ENCODE data around the gene CABP5.

CABP5 gene

GRCh38 chr19:47994209-47994802 lies 49.6 kb downstream of the CABP5 start, which contains the start of gene ELSPBP1:
ELSPBP1 (plus strand) TSS chr19:47994632; CDS start chr19:48008668, 14,036 bp downstream.
- H2BK5ac ChIP-seq (ENCODE audit: low read depth, low read length, poor library complexity), result no peak within 1 kb of the TSS
- no peak within 1 kb of the TSS for H2BK120ac ChIP-seq (ENCODE audit: insufficient read depth, low read length, poor library complexity)
- no peak within 1 kb of the TSS for H3K4me2 ChIP-seq (ENCODE audit: low read length)
- H3K9ac ChIP-seq (ENCODE audit: low read length), result no peak within 1 kb of the TSS
- WGBS (ENCODE audit: extremely low coverage, insufficient coverage, insufficient read length), result no CpG with 5 or more reads among the region's 5 CpGs
- no peak within 1 kb of the TSS for H4K8ac ChIP-seq (ENCODE audit: low read depth, low read length)
- H3K23ac ChIP-seq (ENCODE audit: low read length), result no peak within 1 kb of the TSS
- no peak within 1 kb of the TSS for H2AFZ ChIP-seq (ENCODE audit: insufficient read depth, low read length, poor library complexity)
- no peak within 1 kb of the TSS for H3K4ac ChIP-seq (ENCODE audit: low read depth, low read length)
- H3K79me2 ChIP-seq (ENCODE audit: control insufficient read depth, insufficient read depth, low read length, poor library complexity), result no peaks in the 10 kb centered on the region
- H3K27ac ChIP-seq (ENCODE audit: low read depth, low read length), result no peak within 1 kb of the TSS
- H3K14ac ChIP-seq (ENCODE audit: low read length), result no peak within 1 kb of the TSS
- H3K36me3 ChIP-seq (ENCODE audit: control insufficient read depth in 1 of 2, insufficient read depth in 2 of 2, low read length in 2 of 2), result no peaks in the 10 kb centered on the region
- no peak within 1 kb of the TSS for H3K4me3 ChIP-seq (ENCODE audit: low read depth, low read length)
- no peak within 1 kb of the TSS for H3K18ac ChIP-seq (ENCODE audit: low read length)
- H3K4me1 ChIP-seq (ENCODE audit: control insufficient read depth in 1 of 2, insufficient read depth in 2 of 2, low read length in 2 of 2), result no peaks in the 10 kb centered on the region
- peaks cover 2% of the 10 kb centered on the region for H3K9me3 ChIP-seq (ENCODE audit: insufficient read depth, low read depth, low read length)
- H3K79me1 ChIP-seq (ENCODE audit: low read length), result no peaks in the 10 kb centered on the region
- H2BK12ac ChIP-seq (ENCODE audit: low read length), result no peak within 1 kb of the TSS
- H2AK5ac ChIP-seq (ENCODE audit: low read length), result no peak within 1 kb of the TSS
- no peak within 1 kb of the TSS for H4K91ac ChIP-seq (ENCODE audit: low read depth, low read length)
- no peaks in the 10 kb centered on the region for H3K27me3 ChIP-seq (ENCODE audit: insufficient read depth, low read length)
- H4K12ac ChIP-seq (ENCODE audit: low read depth, low read length), result no peak within 1 kb of the TSS
- DNase-seq, result no peak

- Histone ChIP-seq H4K8ac (ENCODE audit: low read depth, low read length) (no peak within 1 kb of the TSS), H2BK120ac (ENCODE audit: insufficient read depth, low read length, poor library complexity) (no peak within 1 kb of the TSS), H3K14ac (ENCODE audit: low read length) (no peak within 1 kb of the TSS), H2AFZ (ENCODE audit: insufficient read depth, low read length, poor library complexity) (no peak within 1 kb of the TSS), H3K27me3 (ENCODE audit: insufficient read depth, low read length) (no peaks in the 10 kb centered on the region), H3K9ac (ENCODE audit: low read length) (no peak within 1 kb of the TSS), H3K23ac (ENCODE audit: low read length) (no peak within 1 kb of the TSS), H4K12ac (ENCODE audit: low read depth, low read length) (no peak within 1 kb of the TSS), H3K79me2 (ENCODE audit: control insufficient read depth, insufficient read depth, low read length, poor library complexity) (no peaks in the 10 kb centered on the region), H3K27ac (ENCODE audit: low read depth, low read length) (no peak within 1 kb of the TSS), H3K4ac (ENCODE audit: low read depth, low read length) (no peak within 1 kb of the TSS), H3K79me1 (ENCODE audit: low read length) (no peaks in the 10 kb centered on the region), H4K91ac (ENCODE audit: low read depth, low read length) (no peak within 1 kb of the TSS), H2AK5ac (ENCODE audit: low read length) (no peak within 1 kb of the TSS), H2BK12ac (ENCODE audit: low read length) (no peak within 1 kb of the TSS), H3K36me3 (ENCODE audit: control insufficient read depth in 1 of 2, insufficient read depth in 2 of 2, low read length in 2 of 2) (no peaks in the 10 kb centered on the region), H3K4me1 (ENCODE audit: control insufficient read depth in 1 of 2, insufficient read depth in 2 of 2, low read length in 2 of 2) (no peaks in the 10 kb centered on the region), H3K9me3 (ENCODE audit: insufficient read depth, low read depth, low read length) (peaks cover 2% of the 10 kb centered on the region), H3K4me3 (ENCODE audit: low read depth, low read length) (no peak within 1 kb of the TSS), H3K18ac (ENCODE audit: low read length) (no peak within 1 kb of the TSS), H3K4me2 (ENCODE audit: low read length) (no peak within 1 kb of the TSS), H2BK5ac (ENCODE audit: low read depth, low read length, poor library complexity) (no peak within 1 kb of the TSS)
- no CpG with 5 or more reads among the region's 2 CpGs for WGBS (ENCODE audit: extremely low coverage, insufficient coverage, insufficient read length)
- no peak for DNase-seq
Measured at GRCh38 chr19:47992070-47992469, 51.8 kb downstream of the CABP5 start, which contains the start of gene BSPH1. BSPH1 (minus strand) TSS chr19:47992170; CDS start chr19:47992081, 89 bp downstream.

GRCh38 chr19:47991191-47991808 lies 52.6 kb downstream of the CABP5 start:
- no peaks in the 10 kb centered on the region for H3K27me3 ChIP-seq (ENCODE audit: insufficient read depth, low read length)
- H3K79me1 ChIP-seq (ENCODE audit: low read length), result no peaks in the 10 kb centered on the region
- no peaks in the 10 kb centered on the region for H3K4me1 ChIP-seq (ENCODE audit: control insufficient read depth in 1 of 2, insufficient read depth in 2 of 2, low read length in 2 of 2)
- no peak overlapping the region for H4K8ac ChIP-seq (ENCODE audit: low read depth, low read length)
- no peak overlapping the region for H3K9ac ChIP-seq (ENCODE audit: low read length)
- H4K91ac ChIP-seq (ENCODE audit: low read depth, low read length), result no peak overlapping the region
- H2BK12ac ChIP-seq (ENCODE audit: low read length), result no peak overlapping the region
- H3K23ac ChIP-seq (ENCODE audit: low read length), result no peak overlapping the region
- no peak overlapping the region for H3K18ac ChIP-seq (ENCODE audit: low read length)
- no peak overlapping the region for H3K4ac ChIP-seq (ENCODE audit: low read depth, low read length)
- H3K79me2 ChIP-seq (ENCODE audit: control insufficient read depth, insufficient read depth, low read length, poor library complexity), result no peaks in the 10 kb centered on the region
- WGBS (ENCODE audit: extremely low coverage, insufficient coverage, insufficient read length), result no CpG with 5 or more reads among the region's 10 CpGs
- H3K27ac ChIP-seq (ENCODE audit: low read depth, low read length), result no peak overlapping the region
- H4K12ac ChIP-seq (ENCODE audit: low read depth, low read length), result no peak overlapping the region
- H3K4me3 ChIP-seq (ENCODE audit: low read depth, low read length), result no peak overlapping the region
- no peak overlapping the region for H2BK5ac ChIP-seq (ENCODE audit: low read depth, low read length, poor library complexity)
- no peaks in the 10 kb centered on the region for H3K36me3 ChIP-seq (ENCODE audit: control insufficient read depth in 1 of 2, insufficient read depth in 2 of 2, low read length in 2 of 2)
- H3K4me2 ChIP-seq (ENCODE audit: low read length), result no peak overlapping the region
- no peak overlapping the region for H2BK120ac ChIP-seq (ENCODE audit: insufficient read depth, low read length, poor library complexity)
- no peak overlapping the region for H2AFZ ChIP-seq (ENCODE audit: insufficient read depth, low read length, poor library complexity)
- peaks cover 2% of the 10 kb centered on the region for H3K9me3 ChIP-seq (ENCODE audit: insufficient read depth, low read depth, low read length)
- DNase-seq, result no peak
- no peak overlapping the region for H3K14ac ChIP-seq (ENCODE audit: low read length)
- no peak overlapping the region for H2AK5ac ChIP-seq (ENCODE audit: low read length)

Data from trophoblast cell (in vitro differentiated cells and primary cell).